Mesenchymal stem cell (in vitro differentiated cells and primary cell): ENCODE results near the gene PUS3.

Experiments used
- DNase-seq: peaks from one replicate; pipeline ENCODE4 v3.0.0-alpha.2; 2013
- H2AFZ ChIP-seq: one replicate; pipeline ENCODE4 v1.6.1; 2013; ENCODE audit warnings: low read depth, mild to moderate bottlenecking, control low read depth, inconsistent platforms, low read length, moderate library complexity
- H2AK5ac ChIP-seq: 2 replicates; pipeline ENCODE4 v1.6.1; 2013; ENCODE audit warnings: low read length, moderate library complexity, mild to moderate bottlenecking, inconsistent platforms; ENCODE audit not compliant: severe bottlenecking
- H2BK120ac ChIP-seq: one replicate; pipeline ENCODE4 v1.6.1; 2013; ENCODE audit warnings: low read depth, mild to moderate bottlenecking, inconsistent platforms, low read length, moderate library complexity
- H2BK12ac ChIP-seq, 2 experiments: one replicate each; pipeline ENCODE4 v1.6.1; 2013; ENCODE audit warnings: inconsistent platforms in 2 of 2, low read length in 2 of 2, mild to moderate bottlenecking in 2 of 2, moderate library complexity in 2 of 2, control low read depth in 1 of 2
- H2BK15ac ChIP-seq: one replicate; pipeline ENCODE4 v1.6.1; 2013; ENCODE audit warnings: mild to moderate bottlenecking, low read depth, inconsistent platforms; ENCODE audit not compliant: poor library complexity, severe bottlenecking
- H2BK5ac ChIP-seq: 2 replicates; pipeline ENCODE4 v1.6.1; 2013; ENCODE audit warnings: low read depth, mild to moderate bottlenecking, low read length, control low read depth, inconsistent platforms; ENCODE audit not compliant: poor library complexity, severe bottlenecking
- H3K14ac ChIP-seq, 2 experiments: one replicate each; pipeline ENCODE4 v1.6.1; 2013; ENCODE audit warnings: inconsistent platforms in 2 of 2, low read length in 2 of 2, control low read depth in 1 of 2, mild to moderate bottlenecking in 1 of 2, moderate library complexity in 1 of 2
- H3K18ac ChIP-seq, 2 experiments: one replicate each; pipeline ENCODE4 v1.6.1; 2013; ENCODE audit warnings: inconsistent platforms in 2 of 2, low read length in 2 of 2, control low read depth in 1 of 2, low read depth in 1 of 2, mild to moderate bottlenecking in 1 of 2
- H3K23ac ChIP-seq, 2 experiments: one replicate each; pipeline ENCODE4 v1.6.1; 2013; ENCODE audit warnings: inconsistent platforms in 2 of 2, low read length in 2 of 2, mild to moderate bottlenecking in 2 of 2, moderate library complexity in 2 of 2, control low read depth in 1 of 2
- H3K27ac ChIP-seq: 2 replicates; pipeline ENCODE4 v1.5.1; 2013; ENCODE audit warnings: mild to moderate bottlenecking, moderate library complexity, low read length, control low read depth, inconsistent platforms; ENCODE audit not compliant: poor library complexity, severe bottlenecking
- H3K27me3 ChIP-seq, 2 experiments: 2 replicates each; pipeline versions ENCODE4 v1.6.1 to v1.7.0; 2013; ENCODE audit warnings: low read length in 2 of 2, mild to moderate bottlenecking in 2 of 2, moderate library complexity in 2 of 2, control low read depth in 1 of 2, inconsistent platforms in 1 of 2; ENCODE audit not compliant: control insufficient read depth in 1 of 2, insufficient read depth in 1 of 2
- H3K36me3 ChIP-seq, 2 experiments: 2 replicates each; pipeline versions ENCODE4 v1.6.1 to v1.7.0; 2013; ENCODE audit warnings: low read length in 2 of 2, control low read depth in 1 of 2, inconsistent platforms in 1 of 2, low read depth in 1 of 2, mild to moderate bottlenecking in 1 of 2; ENCODE audit not compliant: insufficient read depth in 2 of 2, control insufficient read depth in 1 of 2
- H3K4ac ChIP-seq, 2 experiments: one replicate each; pipeline ENCODE4 v1.6.1; 2013; ENCODE audit warnings: inconsistent platforms in 2 of 2, low read length in 2 of 2, mild to moderate bottlenecking in 2 of 2, moderate library complexity in 2 of 2, control low read depth in 1 of 2, low read depth in 1 of 2
- H3K4me1 ChIP-seq: 2 replicates; pipeline ENCODE4 v1.6.1; 2013; ENCODE audit warnings: low read depth, low read length, control low read depth; ENCODE audit not compliant: control insufficient read depth, insufficient read depth
- H3K4me2 ChIP-seq: 2 replicates; pipeline ENCODE4 v1.6.1; 2013; ENCODE audit warnings: low read length, mild to moderate bottlenecking, inconsistent platforms; ENCODE audit not compliant: poor library complexity, severe bottlenecking
- H3K4me3 ChIP-seq, 2 experiments: 2 replicates each; pipeline versions ENCODE4 v1.5.1 to v1.7.0; 2013; ENCODE audit warnings: low read length in 2 of 2, mild to moderate bottlenecking in 2 of 2, control low read depth in 1 of 2, low read depth in 1 of 2; ENCODE audit not compliant: insufficient read depth in 1 of 2
- H3K79me1 ChIP-seq: replicated peaks from 2 replicates; pipeline ENCODE4 v1.6.1; 2013; ENCODE audit warnings: mild to moderate bottlenecking, control low read depth, low read length, inconsistent platforms; ENCODE audit not compliant: poor library complexity, severe bottlenecking
- H3K9ac ChIP-seq: 2 replicates; pipeline ENCODE4 v1.7.0; 2013; ENCODE audit warnings: mild to moderate bottlenecking, low read length, moderate library complexity
- H3K9me3 ChIP-seq: 2 replicates; pipeline ENCODE4 v1.7.0; 2013; ENCODE audit warnings: mild to moderate bottlenecking, low read length; ENCODE audit not compliant: control insufficient read depth
- H4K8ac ChIP-seq: one replicate; pipeline ENCODE4 v1.6.1; 2013; ENCODE audit warnings: inconsistent platforms, mild to moderate bottlenecking, low read length, moderate library complexity
- H4K91ac ChIP-seq: one replicate; pipeline ENCODE4 v1.6.1; 2013; ENCODE audit warnings: mild to moderate bottlenecking, low read length, inconsistent platforms
- WGBS: methylation state at CpG from one replicate; pipeline ENCODE4 v1.1.7; 2013; ENCODE audit warnings: mixed read lengths; 5-methylcytosine and 5-hydroxymethylcytosine counted together

PUS3 gene

GRCh38 chr11:125886997-125887372, 16.0 kb downstream of the PUS3 start:
- Histone ChIP-seq H2AK5ac (no peak overlapping the region), H3K36me3 (no peaks in the 10 kb centered on the region), H3K9ac (peak overlapping the region; percentile 88), H4K91ac (peak overlapping the region; percentile 2), H3K14ac (no peak overlapping the region), H3K4me3 (peak overlapping the region in 1 of 2 experiments; percentile 94), H3K4me2 (no peak overlapping the region), H2BK5ac (no peak overlapping the region), H3K4ac (no peak overlapping the region), H3K18ac (no peak overlapping the region), H4K8ac (no peak overlapping the region), H2BK120ac (no peak overlapping the region), H2BK12ac (peak overlapping the region in 1 of 2 experiments; percentile 66), H3K4me1 (peaks cover 6% of the 10 kb centered on the region), H2AFZ (peak overlapping the region; percentile 99), H2BK15ac (no peak overlapping the region), H3K27me3 (no peaks in the 10 kb centered on the region), H3K79me1 (peaks cover 2% of the 10 kb centered on the region), H3K27ac (no peak overlapping the region), H3K9me3 (no peaks in the 10 kb centered on the region), H3K23ac (no peak overlapping the region)
- WGBS: 91% methylated on average over 24 of the region's 24 CpGs
- DNase-seq: no peak

- Histone ChIP-seq H2BK120ac (no peak overlapping the region), H3K9ac (no peak overlapping the region), H2BK12ac (no peak overlapping the region), H2BK5ac (no peak overlapping the region), H3K36me3 (no peaks in the 10 kb centered on the region), H3K27ac (no peak overlapping the region), H3K4me2 (no peak overlapping the region), H4K91ac (no peak overlapping the region), H3K4me3 (no peak overlapping the region), H3K4me1 (peaks cover 2% of the 10 kb centered on the region), H2AK5ac (no peak overlapping the region), H2BK15ac (no peak overlapping the region), H3K79me1 (no peaks in the 10 kb centered on the region), H4K8ac (no peak overlapping the region), H2AFZ (no peak overlapping the region), H3K4ac (no peak overlapping the region), H3K18ac (no peak overlapping the region), H3K9me3 (no peaks in the 10 kb centered on the region), H3K27me3 (peaks cover 0 to 7% of the 10 kb centered on the region in 2 experiments), H3K14ac (no peak overlapping the region), H3K23ac (no peak overlapping the region)
- DNase-seq: no peak
- 78% methylated on average over 8 of the region's 8 CpGs for whole genome bisulfite sequencing
Measured at GRCh38 chr11:125883375-125883774, 19.6 kb downstream of the PUS3 start.

- H3K27me3 ChIP-seq: peaks cover 0 to 7% of the 10 kb centered on the region in 2 experiments
Measured at GRCh38 chr11:125881291-125881690, 21.7 kb downstream of the PUS3 start.

GRCh38 chr11:125874556-125875124, 28.4 kb downstream of the PUS3 start:
- Histone ChIP-seq H3K23ac (no peak overlapping the region), H3K9ac (peak overlapping the region; percentile 48), H3K27me3 (peaks cover 0 to 7% of the 10 kb centered on the region in 2 experiments), H3K9me3 (no peaks in the 10 kb centered on the region), H4K8ac (no peak overlapping the region), H3K4ac (no peak overlapping the region), H3K18ac (no peak overlapping the region), H2BK5ac (no peak overlapping the region), H3K36me3 (no peaks in the 10 kb centered on the region), H3K4me1 (no peaks in the 10 kb centered on the region), H3K4me2 (no peak overlapping the region), H3K4me3 (peak overlapping the region in 1 of 2 experiments; percentile 63), H3K27ac (no peak overlapping the region), H3K79me1 (no peaks in the 10 kb centered on the region), H2AFZ (no peak overlapping the region), H4K91ac (no peak overlapping the region), H2BK15ac (no peak overlapping the region), H2BK12ac (no peak overlapping the region), H2AK5ac (no peak overlapping the region), H3K14ac (no peak overlapping the region), H2BK120ac (no peak overlapping the region)
- 2% methylated on average over 7 of the region's 8 CpGs for WGBS
- DNase-seq: peak; percentile 70

More at GRCh38 chr11:125881291-125881690, 21.7 kb downstream of the PUS3 start:
- H3K4ac ChIP-seq: no peak overlapping the region
- no peak overlapping the region for H2BK12ac ChIP-seq
- no peak overlapping the region for H2BK120ac ChIP-seq
- H3K18ac ChIP-seq: no peak overlapping the region
- no peak overlapping the region for H3K4me2 ChIP-seq
- H2BK15ac ChIP-seq: no peak overlapping the region
- WGBS: 31% methylated on average over 1 of the region's 1 CpG
- H2AK5ac ChIP-seq: no peak overlapping the region
- no peaks in the 10 kb centered on the region for H3K79me1 ChIP-seq
- no peak overlapping the region for H4K8ac ChIP-seq
- H3K23ac ChIP-seq: no peak overlapping the region
- H2AFZ ChIP-seq: no peak overlapping the region
- no peak overlapping the region for H4K91ac ChIP-seq
- H3K27ac ChIP-seq: no peak overlapping the region
- no peak for DNase-seq
- no peak overlapping the region for H3K14ac ChIP-seq
- H2BK5ac ChIP-seq: no peak overlapping the region
- H3K4me1 ChIP-seq: no peaks in the 10 kb centered on the region
- no peak overlapping the region for H3K9ac ChIP-seq
- no peaks in the 10 kb centered on the region for H3K36me3 ChIP-seq
- no peaks in the 10 kb centered on the region for H3K9me3 ChIP-seq
- no peak overlapping the region for H3K4me3 ChIP-seq
